Right atrium auricular region (tissue), 2 donors: ENCODE measurements around the gene CHST13. TPM values are rescaled to one million over a fixed set of nuclear protein-coding genes. Genes with fewer than 3 reads are reported as not detected.

ENCODE experiments used
- DNase-seq: peaks from one replicate; pipeline ENCODE4 v3.0.0-alpha.2; 2019; ENCODE audit warnings: low spot score
- H3K27ac ChIP-seq, 2 donors: fragments of 200-600 bp; sonication (generic); 1 replicate in 1 of 2; 2 replicates in 1 of 2; pipeline ENCODE4 v1.5.1; 2016 to 2019
- H3K27me3 ChIP-seq, 2 donors: fragments of 200-600 bp; sonication (generic); one replicate each; pipeline versions ENCODE4 v1.5.1 to v1.6.0; 2017 to 2019
- H3K36me3 ChIP-seq: fragments of 200-600 bp; sonication (generic); one replicate; pipeline ENCODE4 v1.5.1; 2016
- H3K4me1 ChIP-seq, 2 donors: fragments of 200-600 bp; sonication (generic); one replicate each; pipeline versions ENCODE4 v1.5.1 to v1.6.0; 2017 to 2019
- H3K4me3 ChIP-seq, 2 donors: fragments of 200-600 bp; sonication (generic); 1 replicate in 1 of 2; 2 replicates in 1 of 2; pipeline ENCODE4 v1.5.1; 2017 to 2019; ENCODE audit warnings: mild to moderate bottlenecking in 1 of 2, moderate library complexity in 1 of 2
- H3K9me3 ChIP-seq, 2 donors: fragments of 200-600 bp; sonication (generic); one replicate each; pipeline ENCODE4 v1.5.1; 2019
- CTCF ChIP-seq, 2 donors: fragments of 200-600 bp; sonication (generic); IDR thresholded peaks; one replicate each; pipeline ENCODE4 v1.5.1; 2019; ENCODE audit warnings: antibody characterized with exemption in 2 of 2
- total RNA-seq, 2 donors: library from RNA; depleted of rRNA; stranded (reverse); fragments of >200 nt; gene quantifications; one replicate each; pipeline ENCODE4 v1.1.0, GENCODE V29; 2016

The CHST13 gene
- total RNA-seq, 2 donors from 2014 or later, result 0.90 TPM; not detected in 1

DNA sequence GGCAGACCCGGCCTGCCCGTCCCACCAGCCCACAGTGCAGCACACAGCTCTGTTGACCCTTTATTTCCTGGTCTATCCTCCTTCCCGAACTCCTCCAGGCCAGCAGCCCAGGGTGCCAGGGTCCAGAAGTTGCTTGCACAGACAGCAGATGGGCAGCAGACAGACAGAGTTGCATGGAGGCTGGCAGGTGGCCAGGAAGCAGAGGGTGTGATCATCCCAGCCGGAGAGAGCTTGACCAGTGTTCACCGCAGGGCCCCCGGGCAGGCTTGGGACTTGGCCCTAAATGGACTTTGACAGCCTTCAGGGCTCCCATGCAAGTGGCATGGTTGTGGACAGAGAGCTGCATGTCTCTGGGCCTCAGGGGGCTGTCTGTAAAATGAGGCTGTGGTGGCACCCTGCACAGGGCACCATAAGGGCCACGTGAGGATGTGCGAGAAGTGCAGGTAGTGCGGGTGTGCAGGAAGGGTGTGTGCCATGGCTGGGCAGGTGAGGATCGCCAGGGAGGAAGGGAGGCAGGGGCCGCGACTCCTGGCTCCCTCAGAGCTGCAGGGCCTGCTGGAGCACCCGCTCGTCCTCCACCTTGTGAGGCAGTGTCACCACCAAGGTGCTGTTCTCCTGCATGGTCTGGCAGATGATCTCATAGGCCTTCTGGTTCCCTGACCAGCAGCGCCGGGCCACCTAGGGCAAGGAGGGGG, 42.0 kb upstream of the CHST13 start:
- no peaks in the 10 kb centered on the region for H3K9me3 ChIP-seq
- H3K27me3 ChIP-seq, result no peaks in the 10 kb centered on the region
- peaks cover 0 to 5% of the 10 kb centered on the region in 2 donors for H3K4me1 ChIP-seq
- no peak overlapping the region for H3K4me3 ChIP-seq
- H3K36me3 ChIP-seq, result no peaks in the 10 kb centered on the region
- H3K27ac ChIP-seq, result no peak overlapping the region
- TF ChIP-seq CTCF (IDR thresholded peaks at IDR 0.05), result no peak
- no peak for DNase-seq

DNA sequence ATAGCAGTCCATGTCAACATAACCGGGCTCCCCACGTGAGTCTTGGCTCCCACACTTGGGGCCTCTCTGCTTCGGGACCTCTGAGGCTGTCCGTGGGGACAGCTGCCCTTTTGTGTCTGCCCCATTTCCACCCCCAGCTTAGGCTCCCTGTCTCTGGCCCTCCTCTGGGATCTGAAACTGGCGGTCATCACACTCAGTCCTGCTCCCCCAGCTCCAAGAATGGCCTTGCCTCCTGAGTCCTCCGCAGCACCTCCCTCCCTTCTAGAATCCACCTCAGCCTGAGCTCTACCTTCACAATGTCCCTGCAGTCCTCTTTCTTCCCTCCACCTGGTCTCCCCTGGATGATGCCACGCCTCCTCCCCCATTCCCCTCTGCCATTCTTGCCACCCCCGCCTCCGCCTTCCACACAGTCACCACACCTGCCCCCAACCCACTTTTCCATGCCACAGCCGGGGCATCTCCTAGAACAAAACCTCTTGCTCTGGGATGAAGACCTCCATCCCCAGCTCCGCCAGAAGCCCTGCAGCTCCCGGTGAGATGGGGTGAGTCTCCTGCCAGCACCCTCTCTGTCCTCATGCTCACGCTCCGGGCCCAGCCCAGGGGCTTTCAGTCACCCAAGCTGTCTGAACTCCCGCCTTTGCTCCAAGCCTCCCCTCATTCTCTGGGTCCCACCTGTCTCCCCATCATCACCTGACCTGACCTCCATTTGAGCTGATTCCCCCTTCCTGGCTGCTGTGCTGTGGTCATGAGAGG, 41.3 kb upstream of the CHST13 start:
- no peak for TF ChIP-seq CTCF (IDR thresholded peaks at IDR 0.05)
- Histone ChIP-seq H3K27ac (no peak overlapping the region), H3K27me3 (no peaks in the 10 kb centered on the region), H3K36me3 (no peaks in the 10 kb centered on the region), H3K4me1 (peaks cover 0 to 11% of the 10 kb centered on the region in 2 donors), H3K4me3 (no peak overlapping the region), H3K9me3 (no peaks in the 10 kb centered on the region)
- DNase-seq, result no peak

- Histone ChIP-seq H3K36me3 (no peaks in the 10 kb centered on the region), H3K27me3 (no peaks in the 10 kb centered on the region), H3K9me3 (no peaks in the 10 kb centered on the region), H3K4me1 (peaks cover 0 to 11% of the 10 kb centered on the region in 2 donors), H3K4me3 (no peak overlapping the region), H3K27ac (no peak overlapping the region)
- TF ChIP-seq CTCF (IDR thresholded peaks at IDR 0.05), result no peak
- no peak for DNase-seq
Observed at GRCh38 chr3:126483321-126483761, 40.6 kb upstream of the CHST13 start.

- Histone ChIP-seq H3K27ac (no peak overlapping the region), H3K27me3 (no peaks in the 10 kb centered on the region), H3K4me3 (no peak overlapping the region), H3K9me3 (no peaks in the 10 kb centered on the region), H3K4me1 (peaks cover 0 to 11% of the 10 kb centered on the region in 2 donors), H3K36me3 (no peaks in the 10 kb centered on the region)
- no peak for DNase-seq
- TF ChIP-seq CTCF (IDR thresholded peaks at IDR 0.05), result no peak
Observed at GRCh38 chr3:126484148-126484547, 39.8 kb upstream of the CHST13 start.

- H3K9me3 ChIP-seq, result no peaks in the 10 kb centered on the region
- H3K4me1 ChIP-seq, result peaks cover 0 to 11% of the 10 kb centered on the region in 2 donors
- no peaks in the 10 kb centered on the region for H3K36me3 ChIP-seq
- H3K27ac ChIP-seq, result no peak overlapping the region
- no peaks in the 10 kb centered on the region for H3K27me3 ChIP-seq
- H3K4me3 ChIP-seq, result no peak overlapping the region
- no peak for DNase-seq
- TF ChIP-seq CTCF (IDR thresholded peaks at IDR 0.05), result no peak
Observed at GRCh38 chr3:126484662-126485061, 39.3 kb upstream of the CHST13 start.
